ENCODE results near the gene RITA1. TPM values are rescaled to one million over a fixed set of nuclear protein-coding genes. Genes with fewer than 3 reads are reported as not detected.

Gene RITA1
- total and polyA plus RNA-seq, 2 donors (not counting 1 experiment from before 2014, with no cell fraction given) = 8.1 to 17.9 TPM

DNA sequence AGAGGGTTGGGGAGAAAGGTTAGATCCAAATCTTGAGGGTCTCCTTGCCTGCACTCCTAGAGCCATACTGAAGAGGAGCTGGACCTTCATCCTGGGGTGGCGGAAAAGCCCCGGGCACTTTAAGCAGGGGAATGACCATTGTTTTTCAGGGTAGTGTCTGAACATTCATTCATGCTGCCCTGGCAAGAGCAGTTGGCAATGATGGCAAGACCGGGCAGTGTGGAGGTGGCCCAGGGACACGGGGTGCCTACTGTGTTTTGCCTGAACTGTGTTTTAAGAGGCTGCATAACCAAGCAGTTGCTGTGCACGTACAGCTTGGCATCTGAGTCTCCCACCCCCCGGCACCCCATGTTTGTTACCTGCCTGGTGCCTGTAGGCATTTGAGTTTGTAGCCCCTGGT, 50.5 kb downstream of the RITA1 start:
- 99% methylated on average over 6 of the region's 6 CpGs for WGBS (ENCODE audit: insufficient coverage)
- POLR2A ChIA-PET = interaction anchor here (0.7 to 1.4 kb wide), 2 partner anchors 15 to 45 kb away, joined by 3 to 4 read pairs; partner anchors contain the start of gene TPCN1

More for the DNA sequence above, 50.5 kb downstream of the RITA1 start:
- Histone ChIP-seq H4K20me1 (ENCODE audit: control insufficient read depth, insufficient read depth, low read length, poor library complexity, severe bottlenecking) (peaks cover 1% of the 10 kb centered on the region), H3K79me2 (ENCODE audit: control insufficient read depth, insufficient read depth, low read length) (peaks cover 42% of the 10 kb centered on the region), H3K27me3 (replicated peaks in 1 of 4; ENCODE audit: control extremely low read depth in 1 of 4, control insufficient read depth in 3 of 4, insufficient read depth in 4 of 4, low read length in 3 of 4) (no peaks in the 10 kb centered on the region), H3K4me2 (replicated peaks; ENCODE audit: low read depth, low read length, poor library complexity, severe bottlenecking) (no peak overlapping the region), H2AFZ (ENCODE audit: insufficient read depth, low read depth, low read length, poor library complexity, severe bottlenecking) (no peak overlapping the region), H3K27ac (ENCODE audit: low read length in 2 of 2) (no peak overlapping the region), H3K9me3 (ENCODE audit: control extremely low read depth in 1 of 3, control insufficient read depth in 2 of 3, insufficient read depth in 1 of 3, low read length in 2 of 3) (peaks cover 0 to 4% (median 0%) of the 10 kb centered on the region in 3 donors), H3K4me3 (ENCODE audit: control extremely low read depth in 1 of 5, extremely low read depth in 1 of 5, insufficient read depth in 1 of 5, low read depth in 2 of 5, low read length in 4 of 5) (no peak overlapping the region), H3K36me3 (replicated peaks in 1 of 2; ENCODE audit: control extremely low read depth in 1 of 2, control insufficient read depth in 1 of 2, extremely low read depth in 1 of 2, insufficient read depth in 2 of 2, low read length in 1 of 2) (peaks cover 0 to 36% of the 10 kb centered on the region in 2 experiments), H3K9ac (ENCODE audit: low read length) (no peak overlapping the region), H3K4me1 (ENCODE audit: control insufficient read depth in 2 of 2, insufficient read depth in 2 of 2, low read length in 2 of 2) (peaks cover 59 to 73% of the 10 kb centered on the region in 2 donors)
- Mint-ChIP-seq H3K4me3 (no peak overlapping the region), H3K4me1 (peaks cover 74% of the 10 kb centered on the region), H3K9me3 (ENCODE audit: insufficient read depth) (no peaks in the 10 kb centered on the region), H3K27ac (peak overlapping the region; percentile 59), H3K27me3 (no peaks in the 10 kb centered on the region)
- TF ChIP-seq EZH2 (IDR thresholded peaks at IDR 0.05; ENCODE audit: borderline replicate concordance, insufficient read depth, low read depth, low read length, poor library complexity, severe bottlenecking) = no peak
- TF ChIP-seq, protein P1, sequence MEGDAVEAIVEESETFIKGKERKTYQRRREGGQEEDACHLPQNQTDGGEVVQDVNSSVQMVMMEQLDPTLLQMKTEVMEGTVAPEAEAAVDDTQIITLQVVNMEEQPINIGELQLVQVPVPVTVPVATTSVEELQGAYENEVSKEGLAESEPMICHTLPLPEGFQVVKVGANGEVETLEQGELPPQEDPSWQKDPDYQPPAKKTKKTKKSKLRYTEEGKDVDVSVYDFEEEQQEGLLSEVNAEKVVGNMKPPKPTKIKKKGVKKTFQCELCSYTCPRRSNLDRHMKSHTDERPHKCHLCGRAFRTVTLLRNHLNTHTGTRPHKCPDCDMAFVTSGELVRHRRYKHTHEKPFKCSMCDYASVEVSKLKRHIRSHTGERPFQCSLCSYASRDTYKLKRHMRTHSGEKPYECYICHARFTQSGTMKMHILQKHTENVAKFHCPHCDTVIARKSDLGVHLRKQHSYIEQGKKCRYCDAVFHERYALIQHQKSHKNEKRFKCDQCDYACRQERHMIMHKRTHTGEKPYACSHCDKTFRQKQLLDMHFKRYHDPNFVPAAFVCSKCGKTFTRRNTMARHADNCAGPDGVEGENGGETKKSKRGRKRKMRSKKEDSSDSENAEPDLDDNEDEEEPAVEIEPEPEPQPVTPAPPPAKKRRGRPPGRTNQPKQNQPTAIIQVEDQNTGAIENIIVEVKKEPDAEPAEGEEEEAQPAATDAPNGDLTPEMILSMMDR (IDR thresholded peaks at IDR 0.05) = no peak
- intact Hi-C loops (cut with micrococcal nuclease) = no loop called here
- ATAC-seq (ENCODE audit: low read depth) (no peak), DNase-seq (no peak)
- CTCF ChIA-PET = interaction anchor here (0.9 to 7.3 kb wide), 6 partner anchors 9 to 62 kb away, joined by 3 to 96 read pairs (median 4); no protein-coding TSS in a partner anchor
